A549 treated with Mapracorat at 1 μM for 4 hours (cell line): ENCODE results near the gene RAB3A. TPM values are rescaled to one million over a fixed set of nuclear protein-coding genes. Genes with fewer than 3 reads are reported as not detected.

ENCODE experiments used
- total RNA-seq: library from RNA; stranded (reverse); fragments of 200-300 nt; extraction: Qiagen RNA extraction; gene quantifications from 5 replicates; pipeline ENCODE4 v1.2.3, GENCODE V29; 2022

The RAB3A gene
- 0.41 to 1.1 TPM (median 0.77 TPM) in 5 replicates for total RNA-seq

GRCh38 chr19:18203863-18204393 is at the start of gene RAB3A:
RAB3A (minus strand) TSS chr19:18204042; CDS start chr19:18202740, 1,302 bp downstream.

GRCh38 chr19:18225702-18226468 is 22.0 kb upstream of the RAB3A start, which contains the start of gene PDE4C:
PDE4C (minus strand) TSS chr19:18226438; CDS start chr19:18226415, 23 bp downstream.

GRCh38 chr19:18192673-18193387 is 11.0 kb downstream of the RAB3A start, which contains the start of gene MPV17L2:
MPV17L2 (plus strand) TSS chr19:18193218; CDS start chr19:18193282, 64 bp downstream.

GRCh38 chr19:18173572-18174288 is 30.1 kb downstream of the RAB3A start, which contains the start of gene IFI30:
IFI30 (plus strand) TSS chr19:18173813; CDS start chr19:18173842, 29 bp downstream.

GRCh38 chr19:18152817-18153555 is 50.9 kb downstream of the RAB3A start, which contains the start of gene PIK3R2:
PIK3R2 (plus strand) TSS chr19:18153163; CDS start chr19:18155880, 2,717 bp downstream.

Other genes starting within 250 kb of the RAB3A start
- 0.22 to 0.53 TPM (median 0.49 TPM) in 5 replicates for gene KCNN1, start 236.9 kb downstream of the RAB3A start, total RNA-seq
- 38.1 to 52.5 TPM (median 48.2 TPM) in 5 replicates for gene ARRDC2, start 195.9 kb downstream of the RAB3A start, total RNA-seq
- gene IL12RB1, start 117.1 kb downstream of the RAB3A start, total RNA-seq, result not detected in 5 replicates
- gene MAST3, start 106.3 kb downstream of the RAB3A start, total RNA-seq, result 1.5 to 2.4 TPM (median 2.1 TPM) in 5 replicates
- gene PIK3R2, start 50.9 kb downstream of the RAB3A start, total RNA-seq, result 2.7 to 11.5 TPM (median 9.3 TPM) in 5 replicates
- gene IFI30, start 30.2 kb downstream of the RAB3A start, total RNA-seq, result 10.8 to 19.8 TPM (median 14.4 TPM) in 5 replicates
- gene MPV17L2, start 10.8 kb downstream of the RAB3A start, total RNA-seq, result 8.3 to 12.8 TPM (median 11.2 TPM) in 5 replicates
- gene PDE4C, start 22.4 kb upstream of the RAB3A start, total RNA-seq, result 0.24 to 0.49 TPM (median 0.28 TPM) in 4 of 5 replicates, not detected in the other
- 0.40 to 0.77 TPM (median 0.64 TPM) in 5 replicates for gene IQCN, start 70.4 kb upstream of the RAB3A start, total RNA-seq
- gene JUND, start 77.6 kb upstream of the RAB3A start, total RNA-seq, result 23.8 to 57.9 TPM (median 47.3 TPM) in 5 replicates
- 220 to 248 TPM (median 240 TPM) in 5 replicates for gene LSM4, start 119.0 kb upstream of the RAB3A start, total RNA-seq
- gene PGPEP1, start 136.6 kb upstream of the RAB3A start, total RNA-seq, result 1.5 to 4.4 TPM (median 2.9 TPM) in 5 replicates
- gene GDF15, start 182.1 kb upstream of the RAB3A start, total RNA-seq, result 14.5 to 31.3 TPM (median 24.7 TPM) in 5 replicates
- gene LRRC25, start 193.6 kb upstream of the RAB3A start, total RNA-seq, result 0.06 TPM in 1 of 5 replicates, not detected in the others
- 36.0 to 47.5 TPM (median 45.6 TPM) in 5 replicates for gene SSBP4, start 215.4 kb upstream of the RAB3A start, total RNA-seq
- 30.5 to 45.1 TPM (median 41.8 TPM) in 5 replicates for gene ISYNA1, start 234.1 kb upstream of the RAB3A start, total RNA-seq